HepG2 (cell line): ENCODE measurements around the gene NEK6. TPM values are rescaled to one million over a fixed set of nuclear protein-coding genes. Genes with fewer than 3 reads are reported as not detected.
A peak's percentile ranks its signal among the peaks of the same experiment; 100 is the strongest.

Experiments used
- ATAC-seq: fragments of 200-7000 bp; cut with Tn5 transposase; 3 replicates; pipeline ENCODE4 v1.9.1; 2020; ENCODE audit warnings: mild to moderate bottlenecking, moderate library complexity
- BruUV-seq: library from RNA; stranded (reverse); fragments of 400-500 nt; replicated peaks from 2 replicates; lab custom pipeline; 2021; lab: Mats Ljungman, UMichigan
- CTCF ChIA-PET: fragments of 300-600 bp; formaldehyde crosslinking; extraction: SDS; loops from one replicate; lab custom pipeline; 2021; ENCODE audit warnings: low total read pairs, inconsistent platforms, low intra/inter-chr PET ratio; lab: Yijun Ruan, JAX
- POLR2A ChIA-PET: fragments of 350-600 bp; sonication (Branson Sonifier 250); formaldehyde crosslinking; loops from one replicate; lab custom pipeline; 2020; ENCODE audit warnings: antibody characterized with exemption, inconsistent platforms; lab: Yijun Ruan, JAX
- DNase-seq: peaks from one replicate; pipeline ENCODE4 v3.0.0-alpha.2; 2015; ENCODE audit warnings: low spot score
- FAIRE-seq: peaks from 3 replicates; lab custom pipeline; 2011; peaks lifted over from hg19 to GRCh38; lab: Jason Lieb, UNC
- H2AFZ ChIP-seq: one replicate; pipeline ENCODE4 v1.6.1; 2011; ENCODE audit warnings: low read length, inconsistent platforms
- H3K27ac ChIP-seq: fragments of 300-600 bp; 3 replicates; pipeline ENCODE4 v1.8.0; 2011; ENCODE audit warnings: mixed run types, mild to moderate bottlenecking, mixed read lengths, low read length, inconsistent platforms; ENCODE audit not compliant: insufficient read depth; ENCODE audit errors: extremely low read length
- H3K27me3 ChIP-seq, 2 experiments: fragments of 200-600 bp in 1 of 2; 2 replicates in 1 of 2; 3 replicates in 1 of 2; pipeline versions ENCODE4 v1.6.0 to v1.8.0; 2011; ENCODE audit warnings: low read length in 2 of 2, mild to moderate bottlenecking in 2 of 2, moderate library complexity in 2 of 2, inconsistent platforms in 1 of 2; ENCODE audit not compliant: insufficient read depth in 2 of 2, control insufficient read depth in 1 of 2
- H3K36me3 ChIP-seq, 2 experiments: fragments of 200-600 bp in 1 of 2; replicated peaks in 1 of 2; 2 replicates in 1 of 2; 3 replicates in 1 of 2; pipeline versions ENCODE4 v1.5.1 to v1.8.0; 2011; ENCODE audit warnings: low read length in 2 of 2, inconsistent platforms in 1 of 2; ENCODE audit not compliant: insufficient read depth in 2 of 2, control insufficient read depth in 1 of 2
- H3K4me1 ChIP-seq: 2 replicates; pipeline ENCODE4 v1.5.1; 2012; ENCODE audit warnings: low read length, inconsistent platforms; ENCODE audit not compliant: insufficient read depth
- H3K4me2 ChIP-seq: 2 replicates; pipeline ENCODE4 v1.6.0; 2011; ENCODE audit warnings: low read depth, low read length, inconsistent platforms
- H3K4me3 ChIP-seq, 3 experiments: fragments of 200-600 bp in 1 of 3; sonication (generic), shearing (Covaris generic) in 1 of 3; replicated peaks in 1 of 3; 2 replicates each; pipeline ENCODE4 v1.5.1; 2011 to 2016; ENCODE audit warnings: low read length in 3 of 3, inconsistent platforms in 2 of 3, low read depth in 2 of 3, mild to moderate bottlenecking in 2 of 3, control low read depth in 1 of 3, mixed read lengths in 1 of 3; ENCODE audit not compliant: insufficient read depth in 1 of 3
- H3K79me2 ChIP-seq: one replicate; pipeline ENCODE4 v1.6.1; 2011; ENCODE audit warnings: low read length, inconsistent platforms; ENCODE audit not compliant: insufficient read depth
- H3K9ac ChIP-seq: 2 replicates; pipeline ENCODE4 v1.6.0; 2011; ENCODE audit warnings: mild to moderate bottlenecking, low read depth, low read length, inconsistent platforms; ENCODE audit not compliant: insufficient read depth
- H3K9me3 ChIP-seq: 2 replicates; pipeline ENCODE4 v1.5.1; 2012; ENCODE audit warnings: mild to moderate bottlenecking, low read length
- H4K20me1 ChIP-seq: 2 replicates; pipeline ENCODE4 v1.6.0; 2011; ENCODE audit warnings: inconsistent platforms, mild to moderate bottlenecking, low read length, moderate library complexity; ENCODE audit not compliant: insufficient read depth
- BATF2 ChIP-seq: sonication (generic); formaldehyde crosslinking; IDR thresholded peaks from 2 replicates; pipeline ENCODE4 v1.8.0; 2022; ENCODE audit warnings: mild to moderate bottlenecking, missing genetic modification reagents, moderate library complexity
- FOXK2 ChIP-seq: fragments of 450-650 bp; IDR thresholded peaks from 2 replicates; pipeline ENCODE4 v1.6.1; 2016
- GATAD2A ChIP-seq: IDR thresholded peaks from 2 replicates; pipeline ENCODE4 v1.6.1; 2016
- IRF2 ChIP-seq: IDR thresholded peaks from 2 replicates; pipeline ENCODE4 v1.6.1; 2018; ENCODE audit warnings: missing genetic modification reagents, missing compliant biosample characterization
- MATR3 ChIP-seq: sonication (generic); formaldehyde crosslinking; IDR thresholded peaks from 2 replicates; pipeline ENCODE4 v1.4.0; 2020; ENCODE audit warnings: missing genetic modification reagents
- MNT ChIP-seq: fragments of 450-650 bp; IDR thresholded peaks from 2 replicates; pipeline ENCODE4 v1.6.1; 2016
- NFIC ChIP-seq: IDR thresholded peaks from 2 replicates; pipeline ENCODE4 v1.6.1; 2012; ENCODE audit warnings: mild to moderate bottlenecking, low read length, inconsistent platforms
- TCF7L2 ChIP-seq: IDR thresholded peaks from 2 replicates; pipeline ENCODE4 v1.6.1; 2011; ENCODE audit warnings: mild to moderate bottlenecking, low read depth, low read length, moderate library complexity
- ZNF292 ChIP-seq: sonication (generic); formaldehyde crosslinking; IDR thresholded peaks from 2 replicates; pipeline ENCODE4 v1.8.1; 2022; ENCODE audit warnings: mild to moderate bottlenecking, low read depth, missing genetic modification reagents, borderline replicate concordance
- ZNF614 ChIP-seq: IDR thresholded peaks from 2 replicates; pipeline ENCODE4 v1.6.1; 2018; ENCODE audit warnings: missing biosample characterization, missing genetic modification reagents, inconsistent platforms, borderline replicate concordance
- ZNF687 ChIP-seq: sonication (generic); formaldehyde crosslinking; IDR thresholded peaks from 2 replicates; pipeline ENCODE4 v1.5.1; 2020; ENCODE audit warnings: mild to moderate bottlenecking, missing genetic modification reagents, moderate library complexity
- ZUFSP ChIP-seq: sonication (generic); formaldehyde crosslinking; IDR thresholded peaks from 2 replicates; pipeline ENCODE4 v1.9.0; 2021; ENCODE audit warnings: missing genetic modification reagents, mild to moderate bottlenecking, borderline replicate concordance
- WGBS: methylation state at CpG from one replicate; pipeline ENCODE4 v1.1.6; 2017; ENCODE audit warnings: low lambda C conversion rate; 5-methylcytosine and 5-hydroxymethylcytosine counted together
- in situ Hi-C: cut with HindIII; loops from 2 replicates; pipeline ENCODE4 v1.10.0; 2017; ENCODE audit warnings: low pct_unique_long_range_greater_than_20kb; ENCODE audit not compliant: extremely low pct_ligation_motif_present
- intact Hi-C: fragments of 100-400 bp; cut with micrococcal nuclease; formaldehyde crosslinking; loops from one replicate; pipeline ENCODE4 v1.10.0; 2022; ENCODE audit not compliant: unreplicated experiment
- polyA plus RNA-seq, 8 experiments: library from polyadenylated mRNA; depleted of rRNA in 3 of 8; stranded (reverse) in 7 of 8; unstranded in 1 of 8; fragments of >200 nt; fragmentation: Illumina TruSeq in 4 of 8; extraction: Trizol in 4 of 8; gene quantifications; 2 replicates each; pipeline versions ENCODE4 v1.2.1 to v1.2.3, GENCODE V29; 2011 to 2016; ENCODE audit warnings: low read depth in 4 of 8, missing spikeins in 1 of 8, mixed read lengths in 1 of 8; ENCODE audit not compliant: insufficient read depth in 1 of 8
- total RNA-seq, 5 experiments: library from RNA; depleted of rRNA; stranded (reverse); fragments of >200 nt; fragmentation: Illumina TruSeq; extraction: Trizol; gene quantifications; 2 replicates each; pipeline ENCODE4 v1.2.3, GENCODE V29; 2016; ENCODE audit warnings: low read depth in 1 of 5
- TF ChIP-seq, protein P1 (sequence below): IDR thresholded peaks from 2 replicates; pipeline ENCODE4 v1.6.1; 2016; ENCODE audit warnings: missing compliant biosample characterization, missing genetic modification reagents, borderline replicate concordance
- TF ChIP-seq, protein P2 (sequence below): sonication (generic); formaldehyde crosslinking; conservative IDR thresholded peaks from 2 replicates; pipeline ENCODE4 v1.8.0; 2022; ENCODE audit warnings: mild to moderate bottlenecking, moderate library complexity, missing genetic modification reagents

The NEK6 gene
- total and polyA plus RNA-seq, 2 of the 13 experiments (the other 11 are each of a cell fraction or from before 2014, with no cell fraction given), result 30.4 to 119 TPM

DNA sequence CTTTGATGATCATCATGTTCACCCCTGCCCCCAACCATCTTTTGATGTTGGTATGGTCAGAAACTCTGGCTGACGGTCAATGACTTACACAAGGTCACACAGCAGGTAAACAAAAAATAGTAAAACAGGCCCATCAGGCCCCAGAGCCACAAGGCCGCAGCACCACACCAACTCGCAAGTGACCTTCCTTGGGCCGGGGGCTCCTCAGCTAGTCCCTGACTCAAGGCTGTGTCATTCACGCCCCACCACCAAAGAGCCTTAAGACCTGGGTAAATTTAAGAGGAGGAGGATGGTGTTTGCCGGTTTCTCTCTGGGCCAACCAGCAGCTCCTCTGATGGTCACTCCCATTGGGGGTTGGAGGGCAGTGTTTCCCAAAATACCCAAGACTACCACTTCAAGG, 101.7 kb downstream of the NEK6 start:
- intact Hi-C loops (no loop called here), in situ Hi-C loops (no loop called here)
- BruUV-seq, result no TSS peak
- H3K36me3 ChIP-seq, result peaks cover 8 to 20% of the 10 kb centered on the region in 2 experiments
- 71% methylated on average over 6 of the region's 6 CpGs for WGBS
- no peak overlapping the region for H3K4me3 ChIP-seq
- POLR2A ChIA-PET, result no interaction called here
- H3K9ac ChIP-seq, result no peak overlapping the region
- H4K20me1 ChIP-seq, result peaks cover 18% of the 10 kb centered on the region; the same call in 1 of the 2 replicates
- H3K4me2 ChIP-seq, result no peak overlapping the region
- ATAC-seq (no peak), DNase-seq (no peak), FAIRE-seq (no peak)
- no peak overlapping the region for H2AFZ ChIP-seq
- no peaks in the 10 kb centered on the region for H3K9me3 ChIP-seq
- peaks cover 20% of the 10 kb centered on the region for H3K4me1 ChIP-seq
- H3K27me3 ChIP-seq, result no peaks in the 10 kb centered on the region
- peaks cover 69% of the 10 kb centered on the region for H3K79me2 ChIP-seq
- CTCF ChIA-PET, result no interaction called here
- no peak overlapping the region for H3K27ac ChIP-seq
- 0 out of 2 replicates have a peak, but pooled peaks have one; percentile 13 for TF ChIP-seq GATAD2A (CRISPR knock-in tag)
- TF ChIP-seq ZUFSP (CRISPR knock-in tag), result no peak
- no peak for TF ChIP-seq BATF2 (CRISPR knock-in tag)
- TF ChIP-seq ZNF614 (CRISPR knock-in tag), result no peak
- no peak for TF ChIP-seq MNT
- TF ChIP-seq IRF2 (CRISPR knock-in tag), result 0 out of 2 replicates have a peak, but pooled peaks have one; percentile 41
- no peak for TF ChIP-seq NFIC
- no peak for TF ChIP-seq ZNF292 (CRISPR knock-in tag)
- TF ChIP-seq, protein P1, sequence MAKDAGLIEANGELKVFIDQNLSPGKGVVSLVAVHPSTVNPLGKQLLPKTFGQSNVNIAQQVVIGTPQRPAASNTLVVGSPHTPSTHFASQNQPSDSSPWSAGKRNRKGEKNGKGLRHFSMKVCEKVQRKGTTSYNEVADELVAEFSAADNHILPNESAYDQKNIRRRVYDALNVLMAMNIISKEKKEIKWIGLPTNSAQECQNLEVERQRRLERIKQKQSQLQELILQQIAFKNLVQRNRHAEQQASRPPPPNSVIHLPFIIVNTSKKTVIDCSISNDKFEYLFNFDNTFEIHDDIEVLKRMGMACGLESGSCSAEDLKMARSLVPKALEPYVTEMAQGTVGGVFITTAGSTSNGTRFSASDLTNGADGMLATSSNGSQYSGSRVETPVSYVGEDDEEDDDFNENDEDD (CRISPR knock-in tag), result no peak
- 0 out of 2 replicates have a peak, but pooled peaks have one; percentile 10 for TF ChIP-seq ZNF687 (CRISPR knock-in tag)
- TF ChIP-seq, protein P2, sequence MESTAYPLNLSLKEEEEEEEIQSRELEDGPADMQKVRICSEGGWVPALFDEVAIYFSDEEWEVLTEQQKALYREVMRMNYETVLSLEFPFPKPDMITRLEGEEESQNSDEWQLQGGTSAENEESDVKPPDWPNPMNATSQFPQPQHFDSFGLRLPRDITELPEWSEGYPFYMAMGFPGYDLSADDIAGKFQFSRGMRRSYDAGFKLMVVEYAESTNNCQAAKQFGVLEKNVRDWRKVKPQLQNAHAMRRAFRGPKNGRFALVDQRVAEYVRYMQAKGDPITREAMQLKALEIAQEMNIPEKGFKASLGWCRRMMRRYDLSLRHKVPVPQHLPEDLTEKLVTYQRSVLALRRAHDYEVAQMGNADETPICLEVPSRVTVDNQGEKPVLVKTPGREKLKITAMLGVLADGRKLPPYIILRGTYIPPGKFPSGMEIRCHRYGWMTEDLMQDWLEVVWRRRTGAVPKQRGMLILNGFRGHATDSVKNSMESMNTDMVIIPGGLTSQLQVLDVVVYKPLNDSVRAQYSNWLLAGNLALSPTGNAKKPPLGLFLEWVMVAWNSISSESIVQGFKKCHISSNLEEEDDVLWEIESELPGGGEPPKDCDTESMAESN (CRISPR knock-in tag), result no peak
- no peak for TF ChIP-seq MATR3 (CRISPR knock-in tag)
- TF ChIP-seq TCF7L2, result no peak
- TF ChIP-seq FOXK2, result no peak
